Inferior parietal cortex (tissue), 1 donor: ENCODE results near the gene EEPD1.
"Not testable (repeated sequence)": the region's sequence is repeated elsewhere in the genome, so short reads cannot be mapped to it uniquely, and the experiment has no call there.

Experiments used
- DNase-seq: peaks from one replicate; pipeline ENCODE4 v3.0.0-alpha.2; 2016; ENCODE audit errors: extremely low spot score

The EEPD1 gene

DNA sequence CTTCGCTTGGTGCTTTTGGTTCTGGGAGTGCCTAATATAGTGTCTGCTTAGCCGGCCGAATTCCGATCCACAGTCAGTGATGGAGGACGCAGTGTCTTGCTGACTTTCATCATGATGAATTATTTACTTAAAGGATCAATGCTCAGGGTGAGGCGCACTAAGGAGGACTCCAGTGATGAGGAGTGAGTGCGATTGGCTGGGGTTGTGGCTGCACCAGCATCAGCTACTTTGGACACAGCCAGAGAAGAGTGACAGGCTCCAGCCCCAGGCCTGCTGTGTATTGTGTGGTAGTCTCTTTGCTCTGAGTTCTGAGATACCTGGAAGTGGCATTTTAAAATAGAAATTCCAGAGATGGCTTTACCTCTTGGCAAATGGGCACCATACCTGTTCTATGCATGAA is 163.3 kb downstream of the EEPD1 start:
- no peak for DNase-seq

DNA sequence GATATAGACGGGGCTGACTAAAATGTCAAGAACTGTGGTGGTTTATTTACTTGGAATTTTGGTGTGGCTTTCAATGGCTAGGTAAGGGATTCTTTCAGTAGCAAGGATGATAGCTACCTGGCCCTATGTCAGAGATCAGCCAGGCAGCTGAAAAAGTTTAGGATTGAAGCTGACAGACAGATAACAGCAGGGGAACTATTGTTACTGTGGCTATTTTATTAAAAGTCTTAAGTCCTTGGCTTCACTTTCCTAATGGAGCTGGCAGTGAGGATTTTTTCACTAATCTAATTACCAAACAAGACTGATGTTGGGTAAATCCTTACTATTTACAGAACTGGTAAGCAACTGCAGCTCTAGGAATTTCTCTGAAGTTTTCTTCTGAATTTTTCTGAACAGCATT is 164.2 kb downstream of the EEPD1 start:
- DNase-seq: no peak

DNA sequence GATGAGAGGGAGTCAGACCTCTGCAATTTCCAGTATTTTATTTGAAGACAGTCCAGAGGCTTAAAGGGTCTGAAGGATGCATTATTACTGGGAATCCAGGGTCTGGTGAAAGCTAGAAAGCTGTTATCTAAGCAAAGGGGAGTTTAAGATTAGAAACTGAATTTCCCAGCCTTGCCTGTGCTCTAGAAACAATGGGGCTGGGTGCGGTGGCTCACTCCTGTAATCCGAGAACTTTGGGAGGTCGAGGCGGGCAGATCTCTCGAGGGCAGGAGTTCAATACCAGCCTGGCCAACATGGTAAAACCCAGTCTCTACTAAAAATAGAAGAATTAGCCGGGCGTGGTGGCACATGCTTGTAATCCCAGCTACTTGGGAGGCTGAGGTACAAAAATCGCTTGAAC is 165.1 kb downstream of the EEPD1 start:
- DNase-seq: no peak

DNA sequence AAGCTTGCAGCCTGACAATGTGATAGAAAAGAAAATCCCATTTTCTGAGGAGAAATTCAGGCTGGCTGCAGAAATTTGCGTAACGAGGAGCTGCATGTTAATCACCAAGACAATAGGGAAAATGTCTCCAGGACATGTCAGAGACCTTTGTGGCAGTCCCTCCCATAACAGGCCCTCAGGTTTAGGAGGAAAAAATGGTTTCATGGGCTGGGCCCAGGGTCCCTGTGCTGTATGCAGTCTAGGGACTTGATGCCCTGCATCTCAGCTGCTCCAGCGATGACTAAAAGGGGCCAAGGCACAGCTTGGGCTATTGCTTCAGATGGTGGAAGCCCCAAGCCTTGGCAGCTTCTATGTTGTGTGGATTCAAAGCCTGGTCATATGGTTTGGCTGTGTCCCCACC is 168.2 kb downstream of the EEPD1 start:
- not testable (repeated sequence) for DNase-seq

DNA sequence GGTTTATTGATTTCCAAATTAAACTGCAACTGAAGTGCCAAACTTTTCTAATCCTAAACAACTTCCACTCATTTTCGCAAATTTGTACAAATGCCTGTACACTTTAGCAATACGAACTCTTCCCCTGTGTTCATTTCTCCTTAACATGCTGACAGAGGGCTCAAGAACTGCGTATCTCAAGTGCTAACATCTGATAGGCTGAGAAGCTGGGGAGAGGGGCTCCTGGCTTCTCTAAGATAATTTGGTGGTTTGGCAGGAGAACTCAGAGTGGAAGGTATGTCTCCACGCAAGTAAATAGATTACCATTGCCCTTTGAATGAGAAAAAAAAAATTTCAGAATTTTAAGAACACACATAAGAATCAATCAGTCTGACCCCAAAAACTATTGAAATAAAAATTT is 183.3 kb downstream of the EEPD1 start:
- DNase-seq: no peak

DNA sequence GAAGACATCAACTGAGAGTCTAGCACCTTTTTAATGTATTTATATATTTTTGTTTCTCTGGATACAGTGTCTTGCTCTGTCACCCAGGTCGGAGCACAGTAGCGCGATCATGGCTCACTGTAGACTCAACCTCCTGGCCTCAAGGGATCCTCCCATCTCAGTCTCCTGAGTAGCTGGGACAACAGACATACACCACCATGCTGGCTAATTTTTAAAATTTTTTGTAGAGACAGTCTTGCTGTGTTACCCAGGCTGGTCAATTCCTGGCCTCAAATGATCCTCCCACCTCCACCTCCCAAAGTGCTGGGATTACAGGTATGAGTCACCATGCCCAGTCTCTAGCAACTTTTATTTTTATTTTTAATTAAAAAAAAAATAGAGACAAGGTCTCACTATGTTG is 185.2 kb downstream of the EEPD1 start:
- no peak for DNase-seq

DNA sequence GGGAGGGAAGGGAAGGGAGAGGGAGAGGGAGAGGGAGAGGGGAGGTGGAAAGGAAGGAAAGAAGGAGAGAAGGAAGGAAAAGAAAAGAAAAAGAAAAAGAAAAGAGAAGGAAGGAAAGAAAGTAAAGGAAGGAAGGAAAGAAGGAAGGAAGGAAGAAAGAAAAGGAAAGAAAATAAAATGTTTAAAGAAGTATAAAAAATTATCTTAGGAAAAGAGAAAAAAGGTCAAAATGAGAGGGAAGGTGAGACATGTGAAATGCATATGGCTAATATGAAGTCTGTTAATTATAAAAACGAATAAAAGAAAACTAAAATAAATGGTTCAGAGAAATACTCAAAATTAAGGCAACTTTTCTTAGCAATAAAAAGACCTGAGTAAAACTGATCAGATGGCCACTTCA is 190.5 kb downstream of the EEPD1 start:
- no peak for DNase-seq

DNA sequence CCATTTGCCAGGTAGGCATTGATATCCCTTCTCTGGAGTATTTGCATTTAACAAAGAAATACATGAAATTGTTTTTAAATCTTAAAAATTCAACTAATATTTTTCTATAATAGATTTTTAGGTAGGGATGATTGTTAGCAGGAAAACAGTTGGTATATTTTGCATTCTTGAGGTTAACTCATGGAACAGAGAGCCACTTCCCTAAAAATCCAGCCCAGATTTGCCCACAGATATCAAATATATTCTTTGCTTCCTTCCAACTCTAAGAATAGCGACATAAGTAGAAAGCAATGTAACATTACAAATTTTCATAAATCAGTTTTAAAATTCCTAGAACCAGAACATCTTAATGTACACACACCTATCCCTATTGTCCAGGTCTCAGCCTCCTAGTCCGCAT is 191.6 kb downstream of the EEPD1 start:
- no peak for DNase-seq

DNA sequence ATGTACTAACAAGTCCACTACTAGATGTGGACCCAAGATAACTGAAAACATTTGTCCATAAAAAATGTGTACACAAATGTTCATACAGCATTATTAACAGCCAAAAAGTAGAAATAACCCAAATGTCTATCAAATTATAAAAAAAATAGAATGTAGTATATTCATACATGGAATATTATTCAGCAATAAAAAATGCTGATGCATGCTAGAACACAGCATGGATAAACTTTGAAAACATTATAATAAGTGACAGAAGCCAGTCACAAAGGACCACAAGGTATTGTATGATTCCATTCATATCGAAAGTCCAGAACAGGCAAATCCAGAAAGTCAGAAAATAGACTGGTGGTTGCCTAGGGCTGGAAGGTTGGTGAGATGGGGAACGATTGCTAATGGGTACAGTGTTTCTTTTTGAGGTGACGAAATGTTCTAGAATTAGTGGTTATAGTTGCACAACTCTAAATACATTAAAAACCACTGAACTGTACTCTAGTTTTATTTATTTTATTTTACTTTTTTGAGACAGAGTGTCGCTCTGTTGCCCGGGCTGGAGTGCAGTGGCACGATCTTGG is 193.3 kb downstream of the EEPD1 start:
- DNase-seq: no peak

DNA sequence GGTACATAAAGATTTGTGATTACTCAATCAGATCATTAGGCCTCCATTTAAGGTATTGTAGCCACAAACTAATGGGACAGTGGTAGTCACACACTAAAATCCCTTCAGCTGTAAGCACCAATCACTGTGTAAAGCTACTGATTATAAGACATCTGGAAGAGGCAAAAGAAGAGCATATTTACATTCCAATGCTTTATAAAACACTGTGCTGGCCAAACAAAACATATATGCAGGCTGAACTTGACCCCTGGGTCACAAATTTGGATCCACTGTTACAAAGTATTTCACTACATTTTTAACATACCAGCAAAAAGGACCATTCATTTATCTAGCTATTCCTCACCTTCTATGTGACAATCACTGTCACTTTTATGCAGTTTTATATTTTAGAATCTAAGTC is 195.2 kb downstream of the EEPD1 start:
- DNase-seq: no peak

DNA sequence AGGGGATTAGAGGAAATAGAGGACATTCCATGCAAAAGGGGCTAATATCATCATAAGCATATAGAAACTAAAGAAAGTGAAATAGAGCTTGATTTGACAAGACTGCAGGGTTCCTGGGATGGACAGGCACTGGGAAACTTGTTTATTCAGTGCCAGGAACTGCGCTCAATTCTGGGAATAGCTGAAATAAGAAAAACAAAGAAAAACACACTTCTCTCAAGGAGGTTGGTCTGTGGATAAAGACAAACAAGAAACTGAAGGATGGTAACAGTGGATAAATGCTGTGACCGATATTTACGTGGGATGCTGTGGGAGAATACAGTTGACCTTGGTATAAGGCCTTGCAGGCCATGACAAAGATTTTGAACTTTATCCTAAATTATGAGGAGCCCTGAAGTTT is 195.7 kb downstream of the EEPD1 start:
- DNase-seq: no peak

DNA sequence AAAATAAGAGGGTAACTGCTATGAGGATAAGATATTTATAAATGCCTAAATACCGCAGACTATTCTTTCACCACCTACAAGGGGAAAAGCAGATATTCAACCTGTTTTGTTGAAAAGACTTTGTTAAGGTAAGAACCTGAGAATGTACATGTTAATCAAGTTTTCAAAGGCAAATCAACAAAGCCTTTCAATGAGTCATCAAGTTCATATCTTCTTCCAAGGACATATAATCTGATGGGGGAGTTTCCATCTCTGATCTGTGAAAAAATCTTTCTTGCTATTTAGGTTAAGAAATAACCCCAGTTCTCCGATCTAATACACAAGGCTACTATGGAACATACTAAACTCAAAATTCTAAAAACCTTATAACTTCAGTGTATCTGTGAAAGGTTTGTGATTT is 196.6 kb downstream of the EEPD1 start:
- DNase-seq: no peak
